ENCODE data around the gene OGFRL1.
A peak's percentile ranks its signal among the peaks of the same experiment; 100 is the strongest.
"Not testable (repeated sequence)": the region's sequence is repeated elsewhere in the genome, so short reads cannot be mapped to it uniquely, and the experiment has no call there.

The OGFRL1 gene

DNA sequence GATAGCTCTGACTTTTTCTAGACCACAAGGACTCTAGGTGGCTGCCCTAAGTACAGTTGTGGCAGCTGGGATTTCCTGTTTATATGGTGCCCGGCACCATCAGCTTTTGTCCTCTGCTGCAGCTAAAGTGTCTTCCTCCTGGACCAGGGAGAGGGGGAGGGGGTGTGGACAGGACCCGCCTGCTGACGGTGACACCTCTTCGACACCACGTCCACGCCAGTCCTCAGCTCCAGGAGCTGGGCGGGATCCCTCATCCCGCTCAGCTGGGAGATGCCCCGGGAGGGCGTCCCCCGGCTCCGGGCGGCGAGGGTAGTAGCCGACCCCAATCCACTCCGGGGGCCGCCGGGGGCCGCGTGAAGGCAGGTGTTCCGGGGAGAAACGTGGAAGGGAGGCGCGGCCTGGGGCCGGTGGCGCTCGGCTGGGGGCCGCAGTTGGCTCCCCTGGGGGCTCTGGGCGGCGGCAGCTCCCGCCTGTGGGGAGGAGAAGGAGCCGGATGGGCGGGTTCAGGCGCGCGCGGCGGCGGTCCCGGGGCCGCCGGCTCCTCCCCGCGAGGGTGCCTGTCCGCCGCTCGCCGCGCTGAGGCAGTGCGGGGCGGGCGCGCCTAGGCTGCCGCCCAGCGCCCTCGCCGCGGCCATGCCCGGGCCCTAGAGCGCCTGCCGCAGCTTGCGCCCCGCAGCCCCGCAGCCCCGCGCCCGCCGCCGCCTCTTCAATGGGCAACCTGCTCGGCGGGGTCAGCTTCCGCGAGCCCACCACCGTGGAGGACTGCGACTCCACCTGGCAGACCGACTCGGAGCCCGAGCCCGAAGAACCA, at the start of gene OGFRL1:
Gene OGFRL1 (plus strand): TSS at position 584 of the 811 bp plus-strand sequence. CDS start 126 bp downstream, at position 710.
- peak in 47 of 56 donors; percentile 25 to 78 (median 55) for DNase-seq

DNA sequence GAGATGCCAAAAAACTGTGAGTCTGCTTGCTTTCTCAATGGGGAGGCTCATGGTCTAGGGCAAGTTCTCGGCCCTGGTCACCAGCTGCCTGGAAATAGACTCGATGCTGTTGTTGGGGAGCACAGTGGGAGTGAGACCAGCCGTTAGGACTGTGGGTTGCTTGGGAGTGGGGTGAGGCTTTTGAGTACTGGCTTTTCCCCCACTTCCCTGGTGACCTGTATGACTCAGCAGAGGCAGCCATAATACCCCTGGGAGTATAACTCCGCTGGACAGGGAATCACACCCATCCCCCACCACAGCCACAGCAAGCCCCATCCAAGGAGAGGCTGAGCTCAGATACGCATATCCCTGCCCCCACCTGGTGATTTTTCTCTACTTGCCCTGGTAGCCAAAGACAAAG, 48.9 kb upstream of the OGFRL1 start:
- DNase-seq = no peak

DNA sequence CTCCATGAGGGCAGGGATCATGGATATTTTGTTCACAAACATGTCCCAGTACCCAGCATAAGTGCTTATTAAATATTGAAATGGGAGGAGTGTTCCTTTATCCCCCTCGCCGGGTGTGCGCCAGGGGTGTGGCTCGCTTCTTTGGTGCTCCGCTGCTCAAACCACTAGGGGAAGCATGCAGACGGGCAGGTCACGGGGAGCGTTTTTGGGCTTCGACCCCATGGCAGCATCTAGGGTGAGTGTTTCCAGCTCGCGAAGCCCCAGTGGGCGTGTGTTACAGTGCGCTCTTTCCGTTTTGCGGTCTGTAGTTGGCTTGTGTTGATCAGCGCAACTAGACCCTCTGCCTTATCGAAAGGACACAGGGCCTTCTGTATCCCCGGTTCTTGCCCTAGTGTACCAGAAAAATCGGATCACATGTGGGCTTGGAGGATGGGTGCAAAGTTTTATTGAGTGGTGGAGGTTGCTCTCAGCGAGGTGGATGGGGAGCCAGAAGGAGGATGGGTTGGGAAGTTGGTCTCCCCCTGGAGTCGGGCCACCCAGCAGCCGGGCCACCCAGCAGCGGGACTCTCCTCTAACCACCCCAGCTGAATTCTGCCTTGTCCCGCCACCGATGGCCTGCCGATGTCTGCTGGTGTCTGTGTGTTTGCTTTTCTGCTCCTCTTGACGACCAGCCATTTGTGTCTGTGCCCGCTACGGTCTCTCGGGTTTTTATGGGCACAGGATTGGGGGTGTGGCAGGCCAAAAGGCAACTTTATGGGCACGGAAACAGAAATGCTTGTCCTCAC, 43.2 kb upstream of the OGFRL1 start:
- no peak for DNase-seq

DNA sequence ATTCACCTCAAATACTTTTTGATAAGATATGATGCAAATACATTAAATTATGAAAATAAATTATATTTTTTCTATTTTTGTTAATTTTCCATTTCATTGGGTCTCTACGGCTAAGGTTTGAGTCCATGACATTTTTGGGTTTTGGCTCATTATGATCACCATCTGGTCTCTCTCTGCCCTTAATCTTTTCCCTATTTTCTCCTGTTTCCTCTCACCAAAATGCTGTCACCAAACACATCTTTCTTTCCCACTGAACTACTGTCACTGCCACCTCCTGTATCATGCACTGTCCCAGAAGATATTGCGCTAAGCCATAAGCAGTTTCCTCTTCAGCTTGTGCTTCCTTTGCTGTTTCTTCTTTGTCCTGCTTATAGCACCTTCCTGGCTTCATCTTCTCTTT, 42.0 kb upstream of the OGFRL1 start:
- no peak for DNase-seq

DNA sequence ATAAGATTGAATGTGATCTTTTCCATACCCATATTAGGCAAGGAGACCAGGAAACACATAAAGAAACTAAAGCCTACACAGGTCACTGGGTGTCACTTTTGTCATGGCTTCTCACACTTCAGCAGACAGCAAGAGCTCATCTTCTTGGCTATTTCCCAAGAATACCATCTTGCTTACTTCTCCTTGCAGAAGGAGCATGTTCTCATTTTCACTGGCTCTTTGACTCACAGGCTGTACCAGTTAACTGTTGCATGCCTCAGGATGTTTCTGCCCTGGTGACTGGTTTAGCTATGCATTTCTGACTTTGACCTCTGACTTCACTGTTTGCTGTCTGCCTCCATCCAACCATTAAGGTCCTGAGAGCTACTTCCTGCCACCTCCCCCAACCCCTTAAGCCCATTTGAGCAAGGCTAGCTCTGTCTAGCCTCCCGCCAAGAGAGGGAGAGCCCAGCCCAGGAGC, 40.3 kb upstream of the OGFRL1 start:
- no peak for DNase-seq

DNA sequence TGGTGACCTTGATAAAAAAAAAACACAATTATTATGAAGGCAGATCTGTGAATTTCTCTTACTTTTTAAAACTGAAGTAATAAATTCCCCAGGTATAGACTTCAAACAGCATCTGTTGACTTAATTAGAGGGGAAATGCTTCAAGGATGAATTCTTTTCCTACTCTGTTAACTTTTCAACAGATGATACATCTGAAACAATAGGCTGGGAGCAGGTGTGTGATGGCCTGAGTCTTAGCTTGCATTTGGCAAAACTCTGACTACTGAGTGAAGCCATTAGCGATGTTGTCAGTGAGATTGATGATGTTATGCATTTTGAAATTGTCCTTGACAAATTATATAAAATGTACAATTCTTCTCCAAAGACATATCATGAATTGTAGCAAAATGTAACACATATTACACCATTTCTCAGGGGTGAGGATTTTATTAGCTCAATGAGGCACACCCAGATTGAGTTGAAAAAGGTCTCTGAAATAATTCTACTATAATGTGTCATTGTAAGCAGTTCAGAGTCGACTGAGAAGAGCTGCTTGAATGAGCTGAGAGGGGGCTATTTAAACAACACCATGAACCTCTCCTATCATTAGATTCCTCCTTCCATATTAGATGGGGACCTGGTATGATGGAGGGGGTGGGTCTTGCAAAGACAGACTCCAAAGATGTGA, 39.6 kb upstream of the OGFRL1 start:
- no peak for DNase-seq

DNA sequence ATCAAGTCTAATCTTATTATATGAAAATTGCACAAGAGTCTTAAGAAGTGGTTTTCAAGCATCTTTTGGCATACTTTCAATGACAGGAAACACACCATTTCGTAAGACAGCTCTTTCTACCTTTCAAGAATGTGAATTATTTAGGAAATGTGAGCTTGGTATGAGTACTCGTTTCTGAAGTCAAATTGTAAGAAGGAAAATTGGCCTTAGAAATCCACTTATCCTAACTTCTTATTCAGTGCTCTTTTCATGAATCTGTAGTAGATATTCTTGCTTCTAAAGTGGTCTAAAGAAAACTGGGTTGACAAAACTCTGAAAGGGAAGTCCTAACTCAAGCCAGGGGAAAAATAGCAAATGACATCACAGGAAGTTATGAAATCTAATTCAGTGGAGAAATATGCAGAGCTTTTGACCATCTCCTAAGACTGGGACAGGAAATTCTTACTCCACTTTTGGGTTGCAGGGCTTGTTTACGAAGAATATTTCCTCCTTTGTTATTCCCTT, 38.5 kb upstream of the OGFRL1 start:
- DNase-seq = no peak

DNA sequence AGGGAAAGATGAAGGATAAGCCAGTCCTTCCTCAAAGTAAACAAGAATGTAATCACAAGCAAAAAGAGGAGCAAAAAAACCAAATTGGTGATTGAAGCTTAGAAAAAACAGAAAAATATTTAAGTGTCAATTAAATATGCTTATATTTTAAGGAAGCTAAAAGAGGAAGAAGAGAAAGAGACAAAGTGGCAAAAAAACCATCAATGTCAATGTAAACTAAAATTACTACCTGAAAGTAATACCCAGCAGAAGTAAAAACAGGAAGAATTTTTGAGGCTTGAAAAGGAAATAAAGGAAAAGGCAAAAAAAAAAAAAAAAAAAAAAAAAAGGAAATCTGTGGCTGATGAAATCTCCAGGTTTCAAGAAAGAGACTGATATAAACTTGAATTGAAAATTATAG, 36.2 kb upstream of the OGFRL1 start:
- no peak for DNase-seq

DNA sequence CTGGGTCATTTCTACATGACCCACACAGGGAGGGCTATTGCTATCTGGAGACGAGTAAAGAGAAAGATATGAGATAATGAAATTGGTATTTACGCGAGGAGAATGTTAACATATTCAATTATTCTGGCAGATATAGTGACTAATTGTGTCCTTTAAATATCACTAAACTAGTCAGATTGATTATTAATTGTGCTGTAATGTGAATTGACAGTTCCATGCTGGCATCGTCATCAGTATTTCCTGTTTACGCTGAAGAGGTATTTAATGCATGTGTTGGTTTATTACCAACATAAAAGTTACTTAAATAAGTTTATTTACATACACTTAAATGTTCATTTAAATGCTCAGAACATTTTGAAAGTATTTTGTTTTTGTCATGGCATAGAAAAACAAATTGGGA, 35.7 kb upstream of the OGFRL1 start:
- DNase-seq = no peak

DNA sequence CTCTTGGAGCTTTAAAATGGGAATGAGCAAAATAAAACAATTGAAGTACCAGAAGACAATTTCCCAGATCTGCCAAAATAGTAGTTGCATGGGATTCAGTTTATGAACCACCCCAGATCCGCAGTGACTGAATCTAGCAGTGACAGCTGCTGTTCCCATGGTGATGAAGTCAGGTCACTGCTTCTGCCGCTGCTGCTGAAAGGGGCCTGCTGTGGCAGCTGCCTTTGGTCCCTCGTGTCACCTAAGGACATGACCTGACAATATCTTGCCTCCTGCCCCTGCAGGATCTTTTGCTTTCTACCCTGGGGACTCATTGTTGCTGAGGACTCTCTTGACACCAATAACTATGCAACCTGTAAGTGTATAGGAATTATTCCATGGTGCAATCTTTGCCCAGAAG, 34.3 kb upstream of the OGFRL1 start:
- no peak for DNase-seq

DNA sequence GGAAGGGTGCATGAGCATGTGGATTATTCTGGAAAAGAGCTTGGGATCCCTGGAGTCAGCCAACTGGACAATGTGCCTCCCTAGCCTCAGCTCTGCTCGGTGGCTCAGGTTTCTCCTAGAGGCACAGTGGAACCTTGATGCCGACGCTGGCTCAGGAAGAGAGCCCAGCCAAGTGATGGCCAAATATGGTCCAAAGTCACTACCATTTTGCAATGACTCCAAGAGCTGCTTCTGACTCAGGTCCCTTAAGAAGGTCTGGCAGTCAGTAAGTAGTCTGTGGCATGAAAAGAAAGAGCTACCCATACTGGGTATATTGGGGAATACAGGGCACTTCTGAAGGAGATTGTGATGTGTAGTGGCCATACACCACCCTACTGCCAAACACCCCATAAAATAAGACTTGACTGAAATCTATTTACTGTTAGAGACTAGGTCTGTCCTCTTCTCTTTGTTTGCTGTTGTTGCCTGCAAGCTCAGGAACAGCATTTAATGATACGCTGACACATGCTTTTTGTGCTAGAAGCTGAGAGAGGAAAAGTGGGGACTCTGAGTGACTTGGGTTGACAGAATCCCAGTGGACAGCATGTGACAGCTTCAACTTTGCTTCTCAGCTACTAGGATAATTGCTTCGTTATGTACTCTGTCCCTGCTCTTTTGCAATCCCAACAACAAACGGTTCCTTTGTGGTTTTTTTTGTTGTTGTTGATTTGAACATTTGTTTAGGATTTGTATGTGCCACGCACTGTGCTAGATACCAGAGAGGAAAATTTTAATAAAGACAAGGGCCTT, 30.3 kb upstream of the OGFRL1 start:
- DNase-seq = no peak

DNA sequence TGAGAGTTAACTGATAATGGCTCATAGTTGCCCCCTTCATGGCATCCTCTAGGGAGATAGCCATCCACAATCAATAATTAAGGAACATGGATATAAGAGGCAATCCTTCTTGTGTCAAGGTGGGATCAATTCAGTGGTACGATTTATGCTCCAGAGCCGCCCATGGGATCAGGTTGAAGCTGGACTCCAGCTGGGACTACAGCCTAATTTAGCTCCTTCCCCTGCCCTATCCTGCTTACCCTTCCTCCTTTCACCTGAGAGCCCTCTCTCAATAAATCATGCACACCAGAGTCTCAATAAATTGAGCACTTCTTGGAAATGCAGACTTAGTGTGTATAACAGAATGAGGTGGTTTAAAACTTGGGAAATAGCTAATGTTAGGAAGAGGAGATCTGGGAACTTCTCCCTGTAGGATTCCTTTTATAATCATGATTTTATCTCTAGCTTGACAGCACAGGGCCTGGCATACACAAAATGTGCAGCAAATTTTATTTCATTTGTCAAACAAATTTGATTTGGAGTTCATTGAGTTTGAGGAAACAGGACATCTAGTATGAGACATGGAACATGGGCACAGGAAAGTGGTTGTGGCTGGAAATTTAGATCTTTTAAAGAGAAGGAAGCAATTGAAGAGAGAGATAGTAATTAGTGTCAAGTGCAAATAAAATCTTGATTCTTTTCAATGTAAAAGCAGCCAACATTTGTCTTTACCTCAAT, 28.6 kb upstream of the OGFRL1 start:
- DNase-seq = no peak

DNA sequence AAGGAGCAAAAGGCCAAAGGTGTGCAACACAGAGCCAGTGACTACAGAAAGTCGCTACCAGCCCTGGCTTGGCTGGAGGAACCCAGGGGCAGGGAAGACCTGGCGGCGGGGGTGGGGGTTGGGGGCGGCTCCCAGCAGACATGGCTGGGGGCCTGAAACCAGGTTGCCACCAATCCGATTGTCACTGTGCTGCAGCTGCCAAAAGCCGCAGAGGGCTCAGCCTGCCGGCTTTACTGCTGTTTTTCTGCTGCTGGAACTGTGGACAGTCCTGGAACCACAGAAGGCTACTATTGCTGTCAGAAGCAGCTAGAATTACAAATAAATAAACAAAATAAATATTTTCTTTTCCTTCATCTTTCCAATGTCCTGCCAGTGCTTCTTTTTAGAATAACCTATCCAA, 25.7 kb upstream of the OGFRL1 start:
- DNase-seq = no peak

DNA sequence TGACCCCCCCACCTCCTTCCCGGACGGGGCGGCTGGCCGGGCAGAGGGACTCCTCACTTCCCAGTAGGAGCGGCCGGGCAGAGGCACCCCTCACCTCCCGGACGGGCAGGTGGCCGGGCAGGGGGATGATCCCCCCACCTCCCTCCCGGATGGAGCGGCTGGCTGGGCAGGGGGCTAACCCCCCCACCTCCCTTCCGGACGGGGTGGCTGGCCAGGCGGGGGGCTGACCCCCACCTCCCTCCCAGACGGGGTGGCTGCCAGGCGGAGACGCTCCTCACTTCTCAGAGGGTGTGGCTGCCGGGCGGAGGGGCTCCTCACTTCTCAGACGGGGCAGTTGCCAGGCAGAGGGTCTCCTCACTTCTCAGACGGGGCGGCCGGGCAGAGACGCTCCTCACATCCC, 22.2 kb upstream of the OGFRL1 start:
- not testable (repeated sequence) for DNase-seq

DNA sequence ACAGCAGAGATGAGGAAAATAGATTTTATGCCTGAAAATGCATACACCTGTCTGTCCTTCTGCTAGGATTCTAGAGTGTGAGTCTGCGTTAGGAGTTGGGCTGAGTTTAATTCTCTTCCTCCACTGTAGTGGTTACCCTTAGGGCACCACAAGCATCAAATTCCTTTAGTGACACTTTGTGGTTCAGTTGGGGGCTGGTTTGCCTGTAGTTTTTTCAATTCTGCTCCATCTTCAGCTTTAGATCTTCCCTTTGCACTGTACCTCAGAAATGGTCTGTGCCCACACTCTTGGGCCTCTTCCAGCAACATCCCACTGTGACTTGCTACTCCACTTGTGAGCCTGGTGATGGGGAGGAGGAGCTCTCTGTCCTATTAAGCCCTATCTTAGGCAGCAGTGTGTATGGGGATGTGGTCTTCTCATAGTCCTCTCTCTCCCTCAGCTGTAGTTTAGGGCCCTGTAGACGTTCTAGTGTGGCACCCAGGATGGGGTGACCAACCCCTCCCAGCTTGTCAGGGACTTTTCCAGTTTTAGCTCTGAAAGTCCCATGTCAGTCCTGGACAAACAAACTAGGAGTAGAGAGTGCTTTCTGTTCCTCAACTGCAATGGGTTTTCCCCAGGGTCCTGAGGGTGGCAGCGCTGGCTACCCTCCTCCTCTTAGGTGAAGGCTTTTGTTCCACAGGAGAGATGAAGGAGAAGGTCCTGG, 19.7 kb upstream of the OGFRL1 start:
- DNase-seq = no peak

DNA sequence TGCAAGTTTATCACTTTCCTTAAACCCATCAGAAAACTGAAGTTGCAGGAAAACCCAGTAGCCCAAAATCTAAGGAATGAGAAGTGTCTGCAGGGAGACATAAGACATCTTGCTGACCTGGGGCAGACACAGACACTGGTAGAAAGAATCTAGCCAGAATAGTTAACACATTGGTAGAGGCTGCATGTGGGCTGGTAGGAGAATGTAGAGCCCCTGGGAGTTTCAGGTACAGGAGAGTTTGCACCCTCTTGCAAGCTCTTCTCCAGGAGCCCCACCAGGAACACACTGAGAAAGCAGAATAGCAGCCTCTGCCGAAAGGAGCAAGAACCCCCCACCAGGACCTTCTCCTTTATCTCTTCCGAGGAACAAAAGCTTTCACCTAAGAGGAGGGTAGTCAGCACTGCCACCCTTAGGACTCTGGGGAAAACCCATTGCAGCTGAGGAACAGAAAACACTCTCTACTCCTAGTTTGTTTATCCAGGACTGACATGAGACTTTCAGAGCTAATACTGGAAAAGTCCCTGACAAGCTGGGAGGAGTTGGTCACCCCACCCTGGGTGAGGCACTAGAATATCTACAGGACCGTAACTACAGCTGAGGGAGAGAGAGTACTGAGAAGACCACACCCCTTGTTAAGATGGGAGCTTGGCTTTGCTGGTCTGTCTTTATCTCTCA, 10.5 kb upstream of the OGFRL1 start:
- DNase-seq = no peak

DNA sequence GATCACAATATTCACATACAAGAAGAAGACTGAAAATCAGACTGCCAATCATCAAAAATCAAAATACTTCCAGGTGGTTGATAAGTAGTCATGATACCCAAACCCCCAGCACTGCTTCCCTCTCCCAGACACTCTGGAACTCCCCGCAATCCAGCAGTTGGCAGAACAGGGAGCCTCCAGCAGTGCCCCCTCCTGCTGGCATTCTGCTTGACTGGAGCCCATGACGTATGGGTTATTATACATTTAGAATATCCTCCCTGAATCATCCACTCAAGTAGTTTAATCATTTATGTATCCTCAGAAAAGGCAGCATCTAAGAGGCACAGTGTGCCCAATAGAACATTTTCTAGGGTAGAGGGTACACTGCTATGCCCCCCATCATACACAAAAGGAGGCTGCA, 9.3 kb upstream of the OGFRL1 start:
- DNase-seq = no peak

DNA sequence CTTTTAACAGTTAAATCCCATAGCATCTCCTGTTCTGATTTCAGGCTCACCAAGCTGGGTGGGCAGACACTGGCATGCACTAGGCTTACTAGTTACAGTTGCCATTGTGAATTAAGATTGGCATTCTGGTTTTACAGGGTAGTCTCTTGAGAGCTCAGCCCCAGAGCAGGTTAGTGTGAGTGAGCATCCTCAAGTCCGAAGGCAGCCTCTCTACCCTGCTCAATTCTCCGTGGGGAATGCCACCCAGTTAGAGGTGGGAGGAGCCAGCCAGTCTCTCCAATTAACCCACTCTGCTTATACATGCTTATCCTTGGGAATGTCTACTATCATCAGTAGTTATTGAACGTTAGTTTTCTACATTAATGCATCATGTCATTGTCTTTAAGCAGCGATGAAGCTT, 8.9 kb upstream of the OGFRL1 start:
- DNase-seq = no peak

DNA sequence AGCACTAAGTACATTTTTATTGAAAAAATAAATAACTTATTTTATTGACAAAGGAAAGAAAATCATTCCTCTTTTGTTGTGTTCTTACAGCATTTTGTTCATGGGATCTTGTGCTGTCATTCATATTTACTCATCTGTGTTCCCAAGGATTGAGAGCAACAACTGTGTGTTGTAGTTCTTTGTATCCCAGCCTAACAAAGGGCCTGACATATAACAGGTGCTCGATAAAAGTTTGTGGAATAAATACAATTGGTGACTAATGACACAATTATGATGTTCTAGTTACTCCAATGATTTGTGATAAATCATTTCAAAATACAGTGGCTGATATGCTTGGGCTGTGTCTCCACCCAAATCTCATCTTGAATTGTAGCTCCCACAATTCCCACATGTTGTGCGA, 7.9 kb upstream of the OGFRL1 start:
- DNase-seq = no peak

Measured in nucleus accumbens (tissue), 56 donors.